ENCODE measurements around the gene PDE3A.
"Not testable (repeated sequence)": the region's sequence is repeated elsewhere in the genome, so short reads cannot be mapped to it uniquely, and the experiment has no call there.

PDE3A gene

DNA sequence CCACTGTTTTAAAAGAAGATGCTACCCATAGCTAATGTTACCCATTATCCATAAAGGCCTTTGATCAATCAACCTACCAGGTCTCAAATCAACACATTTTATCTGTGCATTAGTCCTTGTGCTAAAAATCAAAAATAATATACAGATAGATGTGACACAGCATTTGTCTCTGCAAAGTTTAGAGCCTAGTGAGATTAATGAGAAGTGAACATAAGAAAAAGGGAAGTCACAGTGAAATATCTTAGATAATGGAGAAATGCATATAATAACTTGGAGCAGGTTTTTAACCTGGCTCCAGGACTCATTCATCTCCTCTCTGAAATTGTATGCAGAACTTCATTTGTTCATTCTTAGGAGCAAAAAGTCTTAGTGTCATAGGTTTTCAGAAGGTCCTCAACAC, 7.2 kb downstream of the PDE3A start:
- DNase-seq: no peak

DNA sequence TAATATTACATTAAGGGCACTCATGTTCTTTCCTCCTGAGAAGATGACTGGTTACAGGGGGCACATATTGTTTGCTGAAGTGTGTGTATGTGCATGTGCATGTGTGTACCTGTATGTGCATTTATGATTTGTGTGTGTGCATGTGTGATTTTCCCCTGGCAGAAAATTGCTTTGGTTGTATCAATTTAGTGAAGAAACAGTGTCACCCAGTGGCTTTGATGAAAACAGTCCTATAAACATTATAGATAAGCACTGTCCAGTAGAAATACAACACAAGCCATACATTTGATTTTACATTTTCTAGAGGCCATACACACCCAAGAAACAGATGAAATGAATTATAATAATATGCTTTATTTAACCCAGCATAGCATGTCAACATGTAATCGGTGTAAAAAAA, 8.6 kb downstream of the PDE3A start:
- DNase-seq: peak in 1 of 2 donors; percentile 7

DNA sequence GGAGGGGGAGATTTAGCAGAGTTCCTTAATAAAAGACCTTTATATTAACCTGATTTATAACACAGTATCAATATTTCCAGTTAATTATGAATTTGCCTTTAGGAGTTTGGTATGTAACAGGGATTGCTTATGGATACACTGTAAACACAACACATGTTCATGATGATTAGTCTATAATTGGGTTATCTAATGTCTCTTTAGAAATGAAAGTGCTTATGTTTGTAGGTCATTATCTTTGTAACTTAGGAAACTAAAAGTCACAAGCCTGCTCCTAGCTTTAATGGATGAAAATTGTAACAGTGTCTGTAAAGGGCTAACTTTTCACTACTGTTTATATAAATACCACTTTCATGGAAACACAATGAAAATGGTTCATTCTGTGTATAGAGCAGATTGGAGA, 9.4 kb downstream of the PDE3A start:
- no peak for DNase-seq

DNA sequence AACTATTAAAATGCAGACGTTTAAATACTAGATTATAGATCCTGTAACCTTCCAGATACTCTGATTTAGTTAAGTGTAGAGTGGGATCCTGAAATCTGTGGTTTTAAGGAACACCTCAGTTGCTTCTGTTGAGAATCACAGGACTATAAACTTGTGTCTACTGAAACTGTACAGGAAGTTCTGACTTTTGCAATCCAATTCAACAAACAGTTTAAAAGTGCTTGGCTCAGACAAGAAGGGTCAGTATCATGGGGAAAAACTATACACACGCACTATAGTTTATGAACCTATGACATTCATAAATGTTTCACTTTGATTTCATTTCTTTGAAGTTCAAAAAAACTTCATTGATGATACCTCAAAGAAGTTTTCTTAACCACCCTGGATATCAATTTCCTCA, 13.8 kb downstream of the PDE3A start:
- no peak for DNase-seq

DNA sequence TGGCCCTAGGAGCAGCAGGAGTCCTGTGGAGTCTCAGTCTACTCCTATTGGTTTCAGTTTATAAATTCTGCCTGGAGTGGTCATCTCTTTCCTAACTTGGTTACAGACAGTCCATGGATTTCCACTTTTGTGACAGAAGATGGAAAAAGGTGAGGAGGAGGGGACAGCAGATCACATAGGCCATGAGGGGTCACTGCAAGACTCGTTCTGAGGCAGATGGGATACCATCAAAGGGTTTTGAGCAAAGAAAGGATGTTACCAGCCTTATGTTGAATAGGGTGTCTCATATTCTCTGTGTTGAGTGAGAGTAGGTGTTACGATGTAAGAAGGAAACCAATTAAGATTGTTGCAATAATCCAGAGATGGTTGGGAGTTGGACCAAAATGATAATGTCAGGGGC, 15.3 kb downstream of the PDE3A start:
- no peak for DNase-seq

DNA sequence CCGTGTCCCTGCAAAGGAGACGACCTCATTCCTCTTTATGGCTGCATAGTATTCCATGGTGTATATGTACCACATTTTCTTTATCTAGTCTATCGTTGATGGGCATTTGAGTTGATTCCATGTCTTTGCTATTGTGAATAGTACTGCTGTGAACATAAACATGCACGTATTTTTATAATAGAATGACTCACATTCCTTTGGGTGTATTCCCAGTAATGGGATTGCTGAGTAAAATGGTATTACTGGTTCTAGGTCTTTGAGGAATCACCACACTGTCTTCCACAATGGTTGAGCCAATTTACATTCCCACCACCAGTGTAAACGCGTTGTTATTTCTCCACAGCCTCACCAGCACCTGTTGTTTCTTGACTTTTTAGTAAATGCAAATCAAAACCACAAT, 16.5 kb downstream of the PDE3A start:
- DNase-seq: not testable (repeated sequence)

DNA sequence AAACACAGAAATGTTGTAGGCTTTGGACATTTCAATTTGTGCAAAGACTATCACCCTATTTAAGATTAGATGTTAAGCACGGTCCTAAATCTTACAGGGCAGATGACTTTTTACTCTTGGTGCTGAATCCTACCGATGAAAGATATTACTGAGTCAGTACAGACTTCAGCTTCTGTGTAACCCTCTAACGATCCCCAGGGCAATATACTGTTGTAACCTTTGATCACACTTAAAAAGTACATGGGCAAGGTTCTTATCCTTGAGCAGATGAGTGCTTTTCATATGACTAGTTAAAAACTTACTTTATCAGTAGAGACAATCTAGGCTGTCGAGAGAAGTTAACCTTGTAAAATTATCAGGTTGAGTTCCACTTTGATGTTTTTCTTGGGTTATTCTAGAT, 22.5 kb downstream of the PDE3A start:
- DNase-seq: no peak

DNA sequence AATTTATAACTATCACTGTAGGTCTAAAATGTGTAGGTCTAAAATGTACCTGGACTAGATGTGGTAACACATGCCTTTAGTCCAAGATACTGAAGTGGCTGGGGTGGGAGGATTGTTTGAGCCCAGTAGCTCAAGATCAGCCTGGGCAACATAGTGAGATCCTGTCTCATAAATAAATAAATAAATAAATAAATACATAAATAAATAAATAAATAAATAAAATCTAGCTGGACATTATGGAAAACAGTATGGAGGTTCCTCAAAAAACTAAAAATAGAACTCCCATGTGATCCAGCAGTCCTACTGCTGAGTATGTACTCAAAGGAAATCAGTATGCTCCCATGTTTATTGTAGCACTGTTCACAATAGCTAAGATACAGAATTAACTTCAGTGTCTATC, 24.0 kb downstream of the PDE3A start:
- no peak for DNase-seq

DNA sequence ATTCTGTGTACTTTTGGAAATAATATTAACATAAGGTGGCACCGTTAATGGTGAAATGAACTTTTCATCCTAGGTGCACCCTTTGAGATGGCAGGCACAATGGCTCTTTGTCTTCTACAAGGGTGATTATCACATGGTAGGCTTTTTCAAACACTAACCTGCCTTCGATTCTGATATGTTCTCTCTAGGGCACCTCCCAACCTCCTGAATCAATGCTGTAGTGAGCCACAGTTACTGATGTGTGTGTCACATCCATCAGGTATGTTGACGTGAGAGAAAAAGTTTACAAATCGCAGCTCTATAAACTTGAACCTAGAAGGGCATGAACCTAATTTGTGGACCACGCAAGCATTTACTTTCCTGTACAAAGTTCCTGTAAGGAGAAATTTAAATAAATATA, 25.4 kb downstream of the PDE3A start:
- no peak for DNase-seq

DNA sequence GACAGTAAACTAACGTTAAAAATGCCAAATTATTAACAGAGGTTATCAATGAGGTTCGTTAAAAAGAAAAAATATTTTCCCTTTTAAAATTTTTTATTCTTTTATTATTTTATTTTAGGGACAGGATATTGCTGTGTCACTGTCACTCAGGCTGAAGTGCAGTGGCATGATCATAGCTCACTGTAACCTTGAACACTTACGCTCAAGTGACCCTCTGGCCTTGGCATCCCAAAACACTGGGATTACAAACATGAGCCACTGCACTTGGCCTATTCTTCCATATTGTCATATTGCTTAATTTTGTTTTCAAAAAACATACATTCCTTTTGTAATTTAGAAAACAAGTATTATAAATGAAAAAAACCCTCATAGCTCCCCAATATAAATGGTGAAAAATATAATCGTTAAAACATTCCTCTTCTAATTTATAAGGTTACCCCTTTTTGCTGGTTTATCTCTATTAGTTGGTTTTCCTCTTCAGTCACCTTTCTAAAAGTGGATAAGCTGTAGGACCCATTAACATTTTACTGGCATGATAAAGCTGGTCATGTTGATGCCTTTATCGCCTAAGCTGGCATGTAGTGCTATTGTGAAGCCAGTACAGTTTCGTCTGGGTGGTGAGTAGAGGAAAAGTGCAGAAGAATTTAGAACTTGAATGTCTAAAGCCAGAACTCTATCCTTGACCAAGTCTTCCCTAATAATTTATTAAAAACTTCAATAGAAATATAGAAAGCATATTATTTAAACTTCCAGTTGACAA, 27.6 kb downstream of the PDE3A start:
- DNase-seq: no peak

DNA sequence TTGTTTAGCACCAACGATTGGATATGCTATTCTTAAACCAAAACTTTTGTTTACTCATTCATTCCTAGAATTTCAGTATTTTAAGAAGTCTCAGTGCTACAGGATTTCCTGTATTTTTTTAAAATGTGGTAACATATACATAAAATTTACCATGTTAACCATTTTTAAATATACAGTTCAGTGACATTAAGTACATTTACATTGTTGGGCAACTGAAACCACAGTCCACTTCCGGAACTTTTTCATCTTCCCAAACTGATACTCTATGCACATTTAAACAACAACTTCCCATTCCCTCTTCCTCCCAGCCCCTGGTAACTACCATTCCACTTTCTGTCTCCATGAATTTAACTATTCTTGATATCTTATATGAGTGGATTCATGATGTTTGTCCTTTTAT, 30.3 kb downstream of the PDE3A start:
- DNase-seq: no peak

DNA sequence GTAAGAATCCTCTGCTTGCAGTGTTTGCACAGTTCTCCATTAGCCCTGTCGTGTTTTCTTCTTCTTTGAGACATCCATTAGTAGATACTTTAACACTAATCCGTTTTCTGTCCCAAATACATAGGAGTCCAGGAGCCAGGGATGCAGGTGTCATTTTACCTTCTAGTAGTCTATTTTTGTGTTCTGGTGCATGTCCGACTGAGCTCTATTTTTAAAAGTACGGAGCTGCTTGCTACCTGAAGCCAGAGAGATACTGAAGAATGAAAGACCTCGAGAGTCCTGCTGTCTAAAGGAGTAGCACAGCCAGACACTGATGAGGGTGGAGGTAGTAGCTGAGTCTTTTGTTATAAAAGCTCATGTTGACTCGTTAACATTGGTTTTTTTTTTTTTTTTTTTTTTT, 31.7 kb downstream of the PDE3A start:
- DNase-seq: no peak

DNA sequence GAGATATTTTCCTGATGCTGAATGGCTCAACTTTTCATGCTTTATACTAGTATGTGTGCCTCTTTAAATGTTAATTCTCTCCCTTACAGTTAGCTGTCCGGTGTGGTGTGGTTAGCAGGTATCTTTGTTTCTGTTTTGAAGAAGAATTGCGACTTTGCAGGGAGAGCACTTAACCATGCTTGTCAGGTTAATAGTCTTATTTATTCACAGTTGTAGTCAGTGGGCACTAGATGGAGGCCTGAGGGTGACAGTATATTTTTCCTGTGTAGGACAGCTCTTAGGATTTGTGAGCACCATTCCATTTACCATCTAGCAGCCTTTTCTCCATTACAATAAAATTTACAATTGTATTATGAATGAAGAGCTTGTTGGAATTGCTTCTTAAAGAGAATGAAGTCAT, 34.9 kb downstream of the PDE3A start:
- no peak for DNase-seq

DNA sequence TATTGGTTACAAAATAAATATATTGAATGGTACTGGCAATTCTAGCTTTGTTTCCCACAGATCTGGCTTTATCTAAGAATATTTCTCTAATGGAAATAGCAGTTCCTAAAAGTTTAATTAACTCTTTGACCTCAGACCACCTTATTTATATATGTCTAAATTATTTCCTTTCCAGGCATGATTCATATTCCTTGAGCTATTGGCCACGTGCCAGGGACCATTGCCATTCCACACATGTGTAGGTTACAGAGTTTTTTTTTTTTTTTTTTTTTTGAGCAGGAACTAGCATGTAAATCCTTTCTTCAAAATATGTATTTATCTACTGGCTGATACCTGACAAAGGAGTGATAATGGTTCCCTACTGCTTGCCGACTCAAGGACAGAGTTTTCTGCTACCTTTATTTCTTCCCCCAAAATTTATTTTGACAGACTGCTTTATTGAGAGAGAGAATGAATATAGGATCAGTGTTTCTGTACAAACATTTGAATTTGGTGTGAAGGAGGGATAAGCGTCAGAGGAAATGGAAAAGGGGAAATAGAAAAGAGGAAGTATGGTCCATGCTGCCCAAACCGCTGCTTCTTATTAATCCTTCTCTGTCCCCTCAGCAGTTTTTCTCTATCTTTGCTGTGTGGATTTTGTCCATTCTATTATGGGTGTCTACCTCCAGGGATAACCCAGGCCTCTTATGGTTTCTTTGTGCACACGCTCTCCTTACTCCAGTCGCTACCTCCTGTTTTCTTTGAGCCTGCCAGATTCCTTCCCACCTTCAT, 36.4 kb downstream of the PDE3A start:
- peak in 1 of 2 donors; percentile 86 for DNase-seq

DNA sequence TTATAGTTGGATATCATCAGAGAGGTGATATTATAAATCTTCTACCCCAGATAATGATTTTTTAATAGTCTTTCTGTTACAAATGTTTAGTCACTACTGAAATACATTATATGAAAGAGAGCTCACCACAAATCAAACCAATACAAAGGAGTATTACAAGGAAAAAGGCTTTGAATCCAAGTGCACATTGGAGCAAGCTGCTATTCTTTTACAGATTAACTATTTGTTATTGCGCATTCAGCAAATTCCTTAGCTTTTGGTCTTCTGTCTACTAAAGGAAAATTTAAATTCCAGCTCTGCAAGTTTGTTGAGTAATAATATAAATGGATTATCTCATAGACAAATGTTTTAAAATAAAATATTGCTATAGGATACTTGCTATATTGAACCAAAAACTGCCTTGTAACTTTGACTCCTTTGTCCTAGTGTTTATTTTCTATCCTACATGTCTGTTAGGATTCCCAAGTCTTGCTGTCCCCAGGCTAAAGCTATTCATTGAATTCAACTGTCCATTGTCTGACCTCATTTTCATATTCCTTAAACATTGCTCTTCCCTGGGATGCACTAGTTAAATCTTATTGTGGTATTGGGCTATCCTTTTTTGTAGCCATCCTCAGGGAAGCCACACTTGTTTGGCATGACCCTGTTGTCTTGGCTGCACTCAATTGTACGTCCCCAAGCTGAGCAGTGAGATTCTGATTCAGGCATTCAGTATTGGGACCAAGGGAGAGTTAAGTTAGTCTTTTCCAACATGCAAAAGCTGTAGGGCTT, 41.5 kb downstream of the PDE3A start:
- no peak for DNase-seq

DNA sequence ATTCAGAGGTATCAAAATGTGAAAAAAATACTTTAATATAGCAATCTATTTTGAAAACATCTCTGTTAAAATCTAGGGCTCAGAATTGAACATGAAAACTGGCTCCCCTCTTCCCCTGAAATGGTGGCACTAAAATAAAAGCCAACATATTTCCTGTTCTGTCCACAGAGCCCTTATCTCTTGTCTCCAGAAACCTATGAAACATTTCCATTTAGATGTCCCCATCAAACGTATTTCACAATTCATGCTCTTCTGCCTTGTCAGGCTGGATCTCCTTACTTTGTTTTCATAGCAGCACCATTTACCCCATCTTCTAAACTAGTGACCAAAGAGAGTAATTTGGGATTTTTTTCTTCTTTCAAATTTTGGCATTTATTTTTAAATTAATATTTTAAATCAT, 42.4 kb downstream of the PDE3A start:
- DNase-seq: peak in 1 of 2 donors; percentile 78

DNA sequence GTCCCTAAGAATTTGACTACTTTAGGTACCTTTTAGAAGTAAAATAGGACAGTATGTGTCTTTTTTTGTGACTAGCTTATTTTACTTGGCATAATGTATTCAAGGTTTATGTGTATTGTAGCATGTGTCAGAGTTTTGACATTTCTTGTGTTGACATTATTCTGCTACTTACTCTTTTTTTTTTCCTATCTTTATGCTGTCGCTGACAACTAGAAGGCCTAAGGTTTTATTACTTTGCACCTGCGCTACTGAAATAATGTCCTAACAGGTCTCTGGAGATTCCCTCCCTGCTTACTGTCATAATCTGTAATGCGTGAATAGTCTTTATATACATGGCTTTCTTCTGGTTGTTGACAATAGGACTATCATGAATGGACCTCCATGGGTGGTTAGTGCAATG, 43.0 kb downstream of the PDE3A start:
- no peak for DNase-seq

DNA sequence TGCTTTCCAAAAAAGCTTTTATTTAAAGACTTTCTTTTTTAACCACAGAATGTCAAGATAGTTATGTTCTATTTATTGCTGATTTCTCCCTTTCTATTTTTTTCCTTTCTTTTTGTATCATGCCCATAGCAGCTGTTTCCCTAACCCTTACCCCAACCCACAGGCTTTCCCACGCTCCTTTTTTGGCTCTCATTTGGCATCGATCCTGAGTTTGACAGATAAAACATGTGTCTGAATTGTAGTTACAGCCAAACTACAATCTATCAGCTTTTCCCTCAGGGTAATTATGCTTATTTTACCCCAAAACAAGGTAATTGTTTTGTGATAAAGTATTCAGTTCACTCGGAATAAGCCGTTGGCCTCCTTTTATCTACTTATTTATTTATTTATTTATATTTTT, 46.7 kb downstream of the PDE3A start:
- DNase-seq: peak in 1 of 2 donors; percentile 92

DNA sequence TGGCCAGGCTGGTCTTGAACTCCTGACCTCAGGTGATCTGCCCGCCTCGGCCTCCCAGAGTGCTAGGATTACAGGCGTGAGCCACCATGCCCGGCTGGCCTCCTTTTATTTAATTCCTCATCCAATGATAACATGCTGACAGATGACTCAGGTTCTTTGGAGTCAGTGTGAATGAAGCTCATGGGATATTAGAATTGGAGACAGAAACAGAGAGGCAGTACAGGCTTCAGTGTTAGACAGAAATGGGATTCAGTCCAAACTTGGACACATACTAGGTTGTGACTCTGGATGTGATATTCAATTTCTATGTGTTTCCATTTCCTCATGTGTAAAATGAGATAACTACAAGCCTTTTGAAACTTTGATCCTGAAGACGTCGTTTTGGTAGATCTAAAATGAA, 47.3 kb downstream of the PDE3A start:
- DNase-seq: no peak

DNA sequence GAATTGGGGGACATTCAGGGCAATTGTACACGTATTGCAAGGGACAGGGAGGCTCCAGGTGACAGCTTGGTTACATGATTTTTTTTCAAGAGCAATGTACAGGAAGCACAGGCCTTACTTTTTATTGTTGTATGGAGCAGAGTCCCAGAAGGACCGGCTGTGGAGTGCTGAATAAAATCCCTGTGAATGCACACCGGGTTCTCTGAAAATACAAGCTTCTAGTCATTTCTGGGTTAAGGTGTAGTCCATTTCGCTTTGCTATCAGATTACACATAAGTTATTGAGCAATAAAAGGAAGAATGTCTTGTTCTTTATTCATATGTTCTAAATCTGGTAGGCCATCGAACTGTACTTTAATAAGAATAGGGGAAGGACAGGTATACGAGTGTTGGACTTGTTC, 52.2 kb downstream of the PDE3A start:
- DNase-seq: no peak

DNA sequence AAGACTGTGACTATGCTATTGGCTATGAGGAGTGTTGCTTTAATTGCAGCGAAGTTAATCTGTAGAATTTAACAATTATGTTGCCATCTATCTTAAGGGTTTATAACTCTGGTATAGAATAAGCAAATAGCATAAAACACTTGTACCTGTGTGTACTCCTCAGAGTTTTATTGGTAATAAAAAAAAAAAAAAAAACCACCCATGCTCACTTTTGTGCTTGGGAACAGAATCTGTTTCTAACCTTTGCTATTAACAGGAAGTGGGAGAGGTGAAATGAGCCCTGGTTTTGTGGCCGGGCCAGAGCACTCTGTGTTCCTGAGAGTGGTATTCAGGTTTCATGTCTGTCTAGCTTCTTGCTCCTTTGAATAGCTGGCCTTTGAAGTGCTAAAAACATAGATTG, 53.1 kb downstream of the PDE3A start:
- no peak for DNase-seq

DNA sequence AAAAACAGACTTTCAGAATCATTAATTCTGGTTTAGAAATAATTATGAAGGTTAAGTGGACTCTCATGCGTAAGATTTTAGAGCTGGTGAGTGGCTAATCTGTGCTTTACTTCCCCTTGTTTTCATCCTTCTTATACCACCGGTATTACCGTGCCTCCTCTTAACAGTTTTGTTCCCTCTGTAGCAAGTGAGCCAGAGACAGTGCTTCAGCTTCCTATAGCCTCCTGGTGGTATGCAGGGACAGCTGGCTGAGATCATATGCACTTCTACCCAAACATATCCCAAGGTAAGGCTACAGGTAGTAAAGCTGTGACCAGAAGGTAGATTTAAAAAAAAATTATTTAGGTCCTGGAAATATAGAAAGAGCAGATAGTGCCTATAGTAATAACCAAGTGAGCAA, 55.2 kb downstream of the PDE3A start:
- DNase-seq: no peak

DNA sequence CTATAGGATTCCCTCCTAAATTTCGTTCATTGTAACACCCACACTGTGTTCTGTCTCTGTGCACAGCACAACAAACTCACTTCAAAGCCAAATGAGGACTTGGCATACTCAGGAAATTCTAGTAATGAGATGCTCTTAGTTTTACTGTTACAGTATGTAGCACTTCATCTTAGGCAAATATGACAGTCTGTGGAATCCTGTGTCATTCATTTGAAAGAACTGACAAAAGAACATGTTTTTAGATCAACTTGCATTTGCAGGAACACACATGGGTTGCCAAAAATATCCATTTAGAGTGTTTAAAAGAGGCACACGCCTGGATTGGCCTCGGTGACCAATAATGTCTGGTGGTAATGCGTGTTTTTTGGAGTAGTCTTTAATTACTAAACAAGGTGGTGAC, 56.5 kb downstream of the PDE3A start:
- DNase-seq: no peak

DNA sequence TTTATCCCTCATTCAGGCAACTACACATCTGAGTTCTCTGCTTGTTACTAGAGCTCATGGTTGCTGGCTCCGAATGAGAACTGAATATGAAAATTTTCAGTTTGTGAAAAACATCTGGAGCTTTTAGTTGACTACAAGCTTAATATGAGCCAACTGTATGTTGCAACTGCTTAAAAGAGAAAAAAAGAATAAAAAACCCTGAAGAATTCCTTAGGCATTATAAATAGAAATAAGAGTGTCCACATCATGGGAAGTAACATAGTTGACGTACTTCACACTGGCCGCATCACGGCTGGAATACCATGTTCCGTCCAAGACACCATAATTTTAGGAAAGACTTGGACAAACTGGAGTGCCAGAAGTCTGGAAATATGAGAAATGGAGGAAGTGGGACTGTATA, 57.9 kb downstream of the PDE3A start:
- DNase-seq: no peak

All from bone marrow (tissue), 2 donors.